ENCODE results near the gene SMIM44. TPM values are rescaled to one million over a fixed set of nuclear protein-coding genes. Genes with fewer than 3 reads are reported as not detected.
A peak's percentile ranks its signal among the peaks of the same experiment; 100 is the strongest.
"Not testable (repeated sequence)": the region's sequence is repeated elsewhere in the genome, so short reads cannot be mapped to it uniquely, and the experiment has no call there.

SMIM44 gene
- polyA plus RNA-seq (ENCODE audit: low read depth in 6 of 6), result not detected

GRCh38 chr19:3483226-3483628 is at the start of gene SMIM44:
Gene SMIM44, minus strand, starts transcription at chr19:3483441. Its CDS starts 38 bp downstream, at chr19:3483403.
- DNase-seq (no peak), ATAC-seq (ENCODE audit: low read depth in 2 of 2) (no peak)
- Mint-ChIP-seq H3K27me3 (peaks cover 0 to 18% (median 8%) of the 10 kb centered on the region in 3 donors), H3K36me3 (peaks cover 0 to 9% of the 10 kb centered on the region in 2 donors), H3K4me3 (peak within 1 kb of the TSS in 1 of 8 donors; percentile 6), H3K27ac (no peak within 1 kb of the TSS), H3K4me1 (peaks cover 21 to 26% (median 22%) of the 10 kb centered on the region in 3 donors), H3K9me3 (peaks cover 0 to 5% (median 0%) of the 10 kb centered on the region in 7 donors)

- Mint-ChIP-seq H3K27me3 (no peaks in the 10 kb centered on the region), H3K4me1 (peaks cover 0 to 5% (median 0%) of the 10 kb centered on the region in 3 donors), H3K27ac (peak overlapping the region in 2 of 6 donors; percentile 48 to 62), H3K9me3 (no peaks in the 10 kb centered on the region), H3K4me3 (peak overlapping the region in 2 of 8 donors; percentile 16 to 29), H3K36me3 (no peaks in the 10 kb centered on the region)
- no peak for DNase-seq
- ATAC-seq (ENCODE audit: low read depth in 2 of 2), result no peak
These were observed 49.8 kb upstream of the SMIM44 start for GRCh38 chr19:3533033-3533432.

- H3K4me1 Mint-ChIP-seq, result no peaks in the 10 kb centered on the region
These were observed 49.0 kb upstream of the SMIM44 start for GRCh38 chr19:3532154-3532786.

GRCh38 chr19:3531716-3532115 is 48.5 kb upstream of the SMIM44 start:
- H3K4me3 Mint-ChIP-seq, result no peak overlapping the region
- no peak overlapping the region for H3K27ac Mint-ChIP-seq
- H3K9me3 Mint-ChIP-seq, result no peaks in the 10 kb centered on the region
- no peaks in the 10 kb centered on the region for H3K27me3 Mint-ChIP-seq
- ATAC-seq (ENCODE audit: low read depth in 2 of 2), result no peak
- DNase-seq, result no peak
- H3K4me1 Mint-ChIP-seq, result no peaks in the 10 kb centered on the region
- H3K36me3 Mint-ChIP-seq, result no peaks in the 10 kb centered on the region

More at GRCh38 chr19:3532154-3532786, 49.0 kb upstream of the SMIM44 start:
- Mint-ChIP-seq H3K27ac (no peak overlapping the region), H3K9me3 (no peaks in the 10 kb centered on the region), H3K36me3 (no peaks in the 10 kb centered on the region), H3K27me3 (no peaks in the 10 kb centered on the region), H3K4me3 (no peak overlapping the region)
- no peak for ATAC-seq (ENCODE audit: low read depth in 2 of 2)
- no peak for DNase-seq

GRCh38 chr19:3530389-3530788 is 47.1 kb upstream of the SMIM44 start:
- H3K27ac Mint-ChIP-seq, result no peak overlapping the region
- H3K36me3 Mint-ChIP-seq, result no peaks in the 10 kb centered on the region
- no peak overlapping the region for H3K4me3 Mint-ChIP-seq
- ATAC-seq (ENCODE audit: low read depth in 2 of 2) (no peak), DNase-seq (no peak)
- no peaks in the 10 kb centered on the region for H3K4me1 Mint-ChIP-seq
- H3K27me3 Mint-ChIP-seq, result no peaks in the 10 kb centered on the region
- no peaks in the 10 kb centered on the region for H3K9me3 Mint-ChIP-seq

GRCh38 chr19:3529299-3529698 is 46.1 kb upstream of the SMIM44 start:
- not testable (repeated sequence) for ATAC-seq (ENCODE audit: low read depth in 2 of 2); H3K9me3 Mint-ChIP-seq; H3K27ac Mint-ChIP-seq; H3K4me1 Mint-ChIP-seq; H3K27me3 Mint-ChIP-seq; H3K4me3 Mint-ChIP-seq; DNase-seq; H3K36me3 Mint-ChIP-seq

- no peaks in the 10 kb centered on the region for H3K9me3 Mint-ChIP-seq
- no peak overlapping the region for H3K27ac Mint-ChIP-seq
- H3K4me1 Mint-ChIP-seq, result peaks cover 0 to 4% (median 0%) of the 10 kb centered on the region in 3 donors
- no peak for DNase-seq
- no peaks in the 10 kb centered on the region for H3K27me3 Mint-ChIP-seq
- H3K4me3 Mint-ChIP-seq, result no peak overlapping the region
- no peaks in the 10 kb centered on the region for H3K36me3 Mint-ChIP-seq
- ATAC-seq (ENCODE audit: low read depth in 2 of 2), result no peak
These were observed 45.4 kb upstream of the SMIM44 start for GRCh38 chr19:3528539-3529211.

GRCh38 chr19:3528080-3528479 is 44.8 kb upstream of the SMIM44 start:
- Mint-ChIP-seq H3K27ac (no peak overlapping the region), H3K27me3 (no peaks in the 10 kb centered on the region), H3K4me1 (peaks cover 0 to 4% (median 0%) of the 10 kb centered on the region in 3 donors), H3K4me3 (no peak overlapping the region), H3K36me3 (no peaks in the 10 kb centered on the region), H3K9me3 (no peaks in the 10 kb centered on the region)
- no peak for ATAC-seq (ENCODE audit: low read depth in 2 of 2)
- DNase-seq, result no peak

GRCh38 chr19:3527238-3527910 is 44.1 kb upstream of the SMIM44 start:
- Mint-ChIP-seq H3K9me3 (no peaks in the 10 kb centered on the region), H3K4me3 (no peak overlapping the region), H3K27ac (peak overlapping the region in 1 of 6 donors; percentile 67), H3K36me3 (no peaks in the 10 kb centered on the region), H3K27me3 (no peaks in the 10 kb centered on the region), H3K4me1 (peaks cover 0 to 4% (median 0%) of the 10 kb centered on the region in 3 donors)
- DNase-seq (no peak), ATAC-seq (ENCODE audit: low read depth in 2 of 2) (no peak)

- Mint-ChIP-seq H3K4me3 (peak overlapping the region in 1 of 8 donors; percentile 61), H3K4me1 (peaks cover 0 to 9% (median 0%) of the 10 kb centered on the region in 3 donors), H3K36me3 (no peaks in the 10 kb centered on the region), H3K27ac (peak overlapping the region in 1 of 6 donors; percentile 67), H3K9me3 (no peaks in the 10 kb centered on the region), H3K27me3 (no peaks in the 10 kb centered on the region)
- ATAC-seq (ENCODE audit: low read depth in 2 of 2) (no peak), DNase-seq (no peak)
These were observed 43.4 kb upstream of the SMIM44 start for GRCh38 chr19:3526507-3527237.

- DNase-seq (no peak), ATAC-seq (ENCODE audit: low read depth in 2 of 2) (no peak)
- H3K27ac Mint-ChIP-seq, result peak overlapping the region in 1 of 6 donors; percentile 60
- no peak overlapping the region for H3K4me3 Mint-ChIP-seq
- peaks cover 0 to 4% of the 10 kb centered on the region in 2 donors for H3K36me3 Mint-ChIP-seq
- peaks cover 4 to 14% (median 9%) of the 10 kb centered on the region in 3 donors for H3K4me1 Mint-ChIP-seq
- H3K27me3 Mint-ChIP-seq, result no peaks in the 10 kb centered on the region
- H3K9me3 Mint-ChIP-seq, result no peaks in the 10 kb centered on the region
These were observed 41.7 kb upstream of the SMIM44 start for GRCh38 chr19:3524904-3525451.

- H3K27me3 Mint-ChIP-seq, result no peaks in the 10 kb centered on the region
- H3K9me3 Mint-ChIP-seq, result no peaks in the 10 kb centered on the region
- no peak for ATAC-seq (ENCODE audit: low read depth in 2 of 2)
- H3K4me3 Mint-ChIP-seq, result peak overlapping the region in 1 of 8 donors; percentile 15
- DNase-seq, result no peak
- peaks cover 0 to 4% of the 10 kb centered on the region in 2 donors for H3K36me3 Mint-ChIP-seq
- H3K4me1 Mint-ChIP-seq, result peaks cover 7 to 14% (median 14%) of the 10 kb centered on the region in 3 donors
- H3K27ac Mint-ChIP-seq, result peak overlapping the region in 2 of 6 donors; percentile 60 to 69
These were observed 41.0 kb upstream of the SMIM44 start for GRCh38 chr19:3524078-3524842.

All from naive B cell (primary cell).